Neural crest cell (in vitro differentiated cells): ENCODE measurements around the gene SIRT5. TPM values are rescaled to one million over a fixed set of nuclear protein-coding genes. Genes with fewer than 3 reads are reported as not detected.

ENCODE experiments used
- DNase-seq: peaks from one replicate; pipeline ENCODE4 v3.0.0; 2021; ENCODE audit warnings: low read depth, mixed read lengths, low spot score
- H3K27ac Mint-ChIP-seq: one replicate; pipeline ENCODE4 v1.8.0; 2021; ENCODE audit warnings: mild to moderate bottlenecking, mixed read lengths; ENCODE audit not compliant: unreplicated experiment
- H3K27me3 Mint-ChIP-seq: 2 replicates; pipeline ENCODE4 v1.8.0; 2021; ENCODE audit warnings: low read depth, mild to moderate bottlenecking, mixed read lengths
- H3K36me3 Mint-ChIP-seq: 2 replicates; pipeline ENCODE4 v1.8.0; 2021; ENCODE audit warnings: low read depth, mild to moderate bottlenecking, mixed read lengths
- H3K4me1 Mint-ChIP-seq: 2 replicates; pipeline ENCODE4 v1.8.0; 2021; ENCODE audit warnings: mixed read lengths
- H3K4me3 Mint-ChIP-seq: one replicate; pipeline ENCODE4 v1.8.0; 2021; ENCODE audit warnings: mild to moderate bottlenecking, mixed read lengths
- H3K9me3 Mint-ChIP-seq: 2 replicates; pipeline ENCODE4 v1.8.0; 2021; ENCODE audit warnings: mixed read lengths
- total RNA-seq: library from RNA; stranded (reverse); gene quantifications from 2 replicates; pipeline ENCODE4 v1.2.1, GENCODE V29; 2021
- TF ChIP-seq, protein P1 (sequence below): fragments of 200-600 bp; sonication (generic); conservative IDR thresholded peaks from 2 replicates; pipeline ENCODE4 v1.5.0; 2021; ENCODE audit warnings: antibody characterized with exemption, mild to moderate bottlenecking

SIRT5 gene
- total RNA-seq, 1 donor from 2014 or later = 8.8 TPM

DNA sequence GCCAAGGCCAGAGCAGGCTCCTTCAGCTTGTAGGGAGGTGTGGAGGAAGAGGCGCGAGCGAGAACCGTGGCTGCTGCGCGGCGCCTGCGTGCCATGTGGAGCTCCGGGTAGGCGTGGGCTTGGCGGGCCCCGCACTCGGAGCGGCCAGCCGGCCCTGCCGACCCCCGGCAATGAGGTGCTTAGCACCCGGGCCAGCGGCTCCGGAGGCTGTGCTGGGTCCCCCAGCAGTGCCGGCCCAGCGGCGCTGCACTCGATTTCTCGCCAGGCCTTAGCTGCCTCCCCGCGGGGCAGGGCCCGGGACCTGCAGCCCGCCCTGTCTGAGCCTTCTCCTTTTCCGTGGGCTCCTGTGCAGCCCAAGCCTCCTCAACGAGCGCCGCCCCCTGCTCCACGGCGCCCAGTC is 32.9 kb upstream of the SIRT5 start:
- Mint-ChIP-seq H3K27me3 (no peaks in the 10 kb centered on the region), H3K4me1 (no peaks in the 10 kb centered on the region), H3K36me3 (no peaks in the 10 kb centered on the region), H3K27ac (no peak overlapping the region), H3K9me3 (no peaks in the 10 kb centered on the region), H3K4me3 (no peak overlapping the region)
- TF ChIP-seq, protein P1, sequence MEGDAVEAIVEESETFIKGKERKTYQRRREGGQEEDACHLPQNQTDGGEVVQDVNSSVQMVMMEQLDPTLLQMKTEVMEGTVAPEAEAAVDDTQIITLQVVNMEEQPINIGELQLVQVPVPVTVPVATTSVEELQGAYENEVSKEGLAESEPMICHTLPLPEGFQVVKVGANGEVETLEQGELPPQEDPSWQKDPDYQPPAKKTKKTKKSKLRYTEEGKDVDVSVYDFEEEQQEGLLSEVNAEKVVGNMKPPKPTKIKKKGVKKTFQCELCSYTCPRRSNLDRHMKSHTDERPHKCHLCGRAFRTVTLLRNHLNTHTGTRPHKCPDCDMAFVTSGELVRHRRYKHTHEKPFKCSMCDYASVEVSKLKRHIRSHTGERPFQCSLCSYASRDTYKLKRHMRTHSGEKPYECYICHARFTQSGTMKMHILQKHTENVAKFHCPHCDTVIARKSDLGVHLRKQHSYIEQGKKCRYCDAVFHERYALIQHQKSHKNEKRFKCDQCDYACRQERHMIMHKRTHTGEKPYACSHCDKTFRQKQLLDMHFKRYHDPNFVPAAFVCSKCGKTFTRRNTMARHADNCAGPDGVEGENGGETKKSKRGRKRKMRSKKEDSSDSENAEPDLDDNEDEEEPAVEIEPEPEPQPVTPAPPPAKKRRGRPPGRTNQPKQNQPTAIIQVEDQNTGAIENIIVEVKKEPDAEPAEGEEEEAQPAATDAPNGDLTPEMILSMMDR = no peak
- no peak for DNase-seq

DNA sequence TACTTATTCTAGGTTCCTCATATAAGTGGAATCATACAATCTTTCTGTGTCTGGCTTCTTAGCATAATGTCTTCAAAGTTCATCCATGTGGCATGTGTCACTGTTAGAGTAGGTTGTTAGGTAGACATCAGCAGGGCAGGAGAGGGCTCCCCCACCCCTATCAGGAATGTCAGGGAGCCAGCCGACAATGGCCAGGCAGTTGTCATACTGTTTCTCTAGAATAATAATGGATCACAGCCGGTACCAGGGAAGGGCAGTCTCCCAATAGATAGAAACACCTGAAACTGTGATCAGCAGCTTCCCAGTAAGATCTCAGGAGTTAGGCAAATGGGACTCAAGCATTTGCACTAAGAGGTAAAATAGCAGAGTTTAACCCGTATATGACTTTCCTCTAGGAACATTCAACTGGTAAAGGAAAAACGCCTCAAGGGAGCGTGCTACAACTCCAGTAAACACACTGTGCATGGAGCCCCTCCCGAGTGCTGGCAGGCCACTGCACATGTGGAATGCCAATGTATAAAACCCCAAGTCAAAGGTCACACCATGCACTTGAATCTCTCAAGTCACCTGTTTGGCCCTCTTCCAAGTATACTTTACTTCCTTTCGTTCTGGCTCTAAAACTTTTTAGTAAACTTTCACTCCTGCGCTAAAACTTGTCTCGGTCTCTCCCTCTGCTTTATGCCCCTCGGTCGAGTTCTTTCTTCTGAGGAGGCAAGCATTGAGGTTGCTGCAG is 29.8 kb upstream of the SIRT5 start:
- no peaks in the 10 kb centered on the region for H3K27me3 Mint-ChIP-seq
- H3K27ac Mint-ChIP-seq = no peak overlapping the region

DNA sequence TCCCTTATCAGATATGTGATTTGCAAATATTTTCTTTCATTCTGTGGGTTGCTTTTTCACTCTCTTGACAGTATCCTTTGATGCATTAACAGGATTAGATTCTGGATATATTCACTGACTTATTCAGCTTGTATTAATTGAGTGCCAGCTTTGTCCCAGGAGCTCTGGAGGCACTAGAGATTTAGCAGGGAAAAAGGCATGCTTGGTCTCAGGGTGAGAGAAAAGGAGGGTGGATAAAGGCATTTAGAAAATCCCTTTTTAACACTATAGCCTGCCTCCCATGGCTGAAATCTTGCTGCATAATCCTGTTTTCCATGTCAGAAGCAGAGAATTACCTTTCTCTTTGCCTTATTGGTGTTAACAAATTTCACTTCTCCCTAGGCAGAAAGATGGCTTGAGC is 28.5 kb upstream of the SIRT5 start:
- H3K27ac Mint-ChIP-seq = no peak overlapping the region
- no peaks in the 10 kb centered on the region for H3K36me3 Mint-ChIP-seq
- H3K9me3 Mint-ChIP-seq = no peaks in the 10 kb centered on the region
- H3K4me1 Mint-ChIP-seq = no peaks in the 10 kb centered on the region
- DNase-seq = no peak
- no peaks in the 10 kb centered on the region for H3K27me3 Mint-ChIP-seq
- H3K4me3 Mint-ChIP-seq = no peak overlapping the region
- TF ChIP-seq, protein P1 = no peak

More for the DNA sequence above, 29.8 kb upstream of the SIRT5 start:
- H3K9me3 Mint-ChIP-seq = no peaks in the 10 kb centered on the region
- TF ChIP-seq, protein P1 = no peak
- no peaks in the 10 kb centered on the region for H3K36me3 Mint-ChIP-seq
- no peak for DNase-seq
- H3K4me3 Mint-ChIP-seq = no peak overlapping the region
- no peaks in the 10 kb centered on the region for H3K4me1 Mint-ChIP-seq

DNA sequence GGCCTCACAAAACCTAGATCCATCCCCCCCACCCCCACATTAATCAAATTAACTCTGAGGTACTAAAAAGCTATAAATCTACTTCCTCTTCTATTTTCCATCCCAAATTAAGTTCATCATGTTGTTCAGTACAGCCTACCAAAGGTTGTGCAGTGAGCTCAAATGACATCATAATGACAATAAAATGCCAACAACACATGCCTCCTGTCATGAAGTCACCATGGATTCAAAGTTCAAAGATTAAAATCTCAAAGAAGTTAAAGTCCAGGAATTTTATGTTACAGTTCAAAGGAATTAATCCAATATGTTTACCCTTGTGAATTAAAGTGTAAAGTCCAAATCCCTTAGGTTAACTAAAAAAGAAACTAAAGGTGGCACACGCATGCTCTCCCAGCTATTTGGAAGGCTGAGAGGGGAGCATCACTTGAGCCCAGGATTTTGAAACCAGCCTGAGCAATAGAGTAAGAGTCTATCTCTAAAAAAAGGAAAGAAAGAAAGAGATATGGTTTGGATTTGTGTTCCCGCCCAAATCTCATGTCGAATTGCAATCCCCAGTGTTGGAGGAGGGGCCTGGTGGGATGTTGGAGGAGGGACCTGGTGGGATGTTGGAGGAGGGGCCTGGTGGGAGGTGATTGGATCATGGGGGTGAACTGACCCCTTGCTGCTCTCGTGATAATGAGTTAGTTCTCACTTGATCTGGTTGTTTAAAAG is 25.7 kb upstream of the SIRT5 start:
- Mint-ChIP-seq H3K4me1 (no peaks in the 10 kb centered on the region), H3K9me3 (no peaks in the 10 kb centered on the region), H3K27me3 (no peaks in the 10 kb centered on the region), H3K36me3 (no peaks in the 10 kb centered on the region), H3K27ac (peak overlapping the region; percentile 17), H3K4me3 (no peak overlapping the region)
- no peak for DNase-seq
- TF ChIP-seq, protein P1 = no peak

DNA sequence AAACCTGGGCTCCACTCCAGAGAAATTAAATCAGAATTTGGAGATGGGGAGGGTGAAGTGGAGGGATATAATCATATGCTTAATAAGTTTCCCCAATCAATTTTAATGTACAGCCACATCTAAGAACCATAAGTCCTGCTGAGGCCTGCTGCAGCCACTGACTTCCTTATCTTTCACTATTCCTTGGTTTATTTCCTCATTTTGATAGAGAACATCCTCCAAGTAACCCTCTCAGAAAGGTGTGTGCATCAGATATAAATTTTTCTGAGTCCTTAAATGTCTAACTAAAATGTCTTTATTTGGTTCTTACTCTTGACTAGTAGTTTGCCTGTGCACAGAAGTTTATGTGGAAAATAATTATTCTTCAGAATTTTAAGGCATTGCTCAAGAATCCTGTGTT is 23.7 kb upstream of the SIRT5 start:
- DNase-seq = no peak
- Mint-ChIP-seq H3K4me3 (no peak overlapping the region), H3K9me3 (no peaks in the 10 kb centered on the region), H3K27ac (no peak overlapping the region), H3K4me1 (peaks cover 10% of the 10 kb centered on the region), H3K27me3 (no peaks in the 10 kb centered on the region), H3K36me3 (no peaks in the 10 kb centered on the region)
- TF ChIP-seq, protein P1 = no peak
